ENCODE data around the gene CRIP1.

CRIP1 gene

DNA sequence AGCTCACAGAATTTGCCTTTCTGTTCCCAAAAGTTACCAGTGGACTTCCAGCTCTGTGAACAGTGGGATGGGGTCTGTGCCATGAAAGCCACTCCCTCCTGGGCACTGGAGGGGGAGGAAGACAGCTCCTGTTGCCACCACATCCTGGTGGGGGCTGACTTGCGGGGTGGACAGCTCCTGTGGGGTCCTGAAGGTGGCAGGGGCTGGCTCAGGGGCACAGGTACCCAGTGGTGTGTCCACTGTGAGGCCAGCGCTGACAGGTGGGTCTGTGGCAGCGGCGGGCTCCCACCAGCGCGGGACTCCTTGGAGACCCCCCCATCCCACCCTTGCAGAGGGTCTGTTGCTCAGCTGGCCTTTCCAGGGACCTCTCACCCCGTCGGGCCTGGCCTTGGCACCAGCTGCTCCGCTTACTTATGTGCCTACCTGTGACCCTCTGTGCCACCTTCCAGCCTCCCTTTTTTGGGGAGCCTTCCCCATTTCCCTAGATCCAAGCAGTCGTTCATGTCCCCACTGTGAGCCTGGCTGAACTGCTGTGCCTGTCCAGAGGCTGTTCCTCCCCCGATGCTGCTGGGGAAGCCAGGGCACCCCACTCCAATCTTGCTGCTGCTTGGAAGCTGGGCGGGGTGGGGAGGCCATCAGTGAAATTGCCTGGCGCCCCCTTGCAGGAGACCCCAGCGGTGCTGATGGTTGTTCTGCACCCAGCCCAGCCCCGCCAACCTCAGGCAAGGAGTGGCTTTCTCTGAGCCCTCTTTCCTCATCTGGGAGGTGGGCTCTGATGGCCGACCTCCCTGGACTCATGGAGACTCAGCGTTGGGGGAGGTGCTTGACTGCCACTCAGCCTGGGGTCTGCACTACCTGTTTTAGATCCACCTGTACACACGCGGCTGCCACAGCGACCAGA lies 6.5 kb downstream of the CRIP1 start:
- DNase-seq (ENCODE audit: low read depth): no peak

DNA sequence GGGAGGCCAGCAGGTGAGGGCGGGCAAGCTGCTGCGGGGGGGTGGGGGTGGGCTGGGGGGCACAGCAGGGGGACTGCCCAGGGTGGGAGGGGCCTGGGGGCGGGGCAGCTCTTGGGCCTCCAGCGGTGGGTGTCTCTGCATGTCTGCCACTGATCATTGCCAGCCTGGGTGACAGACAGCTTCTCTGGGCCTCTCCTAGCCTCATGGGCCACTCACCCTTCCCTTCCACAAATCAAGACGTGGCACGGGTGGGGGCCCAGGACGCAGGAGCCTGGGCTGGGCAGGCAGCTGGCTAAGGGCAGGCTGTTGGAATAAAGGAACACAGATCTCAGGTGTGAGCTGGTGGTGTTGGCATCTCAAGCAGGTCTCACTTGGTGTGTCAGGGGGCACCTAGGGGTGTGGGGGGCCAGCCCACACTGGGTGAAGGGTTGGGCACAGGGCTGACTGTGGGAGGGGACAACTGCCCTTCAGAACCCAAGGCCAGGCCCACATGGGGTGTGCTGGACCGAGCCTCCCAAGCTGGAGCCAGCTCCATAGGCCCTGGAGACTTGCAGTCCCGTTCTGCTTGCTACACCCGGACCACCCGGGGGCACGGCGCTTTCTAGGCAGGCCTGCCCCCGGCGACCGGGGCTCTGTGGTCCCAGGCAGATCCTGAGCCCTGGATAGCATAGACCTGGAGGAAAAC lies 7.4 kb downstream of the CRIP1 start:
- no peak for DNase-seq (ENCODE audit: low read depth)

- DNase-seq (ENCODE audit: low read depth): no peak
Measured at GRCh38 chr14:105494606-105494929, 7.9 kb downstream of the CRIP1 start.

DNA sequence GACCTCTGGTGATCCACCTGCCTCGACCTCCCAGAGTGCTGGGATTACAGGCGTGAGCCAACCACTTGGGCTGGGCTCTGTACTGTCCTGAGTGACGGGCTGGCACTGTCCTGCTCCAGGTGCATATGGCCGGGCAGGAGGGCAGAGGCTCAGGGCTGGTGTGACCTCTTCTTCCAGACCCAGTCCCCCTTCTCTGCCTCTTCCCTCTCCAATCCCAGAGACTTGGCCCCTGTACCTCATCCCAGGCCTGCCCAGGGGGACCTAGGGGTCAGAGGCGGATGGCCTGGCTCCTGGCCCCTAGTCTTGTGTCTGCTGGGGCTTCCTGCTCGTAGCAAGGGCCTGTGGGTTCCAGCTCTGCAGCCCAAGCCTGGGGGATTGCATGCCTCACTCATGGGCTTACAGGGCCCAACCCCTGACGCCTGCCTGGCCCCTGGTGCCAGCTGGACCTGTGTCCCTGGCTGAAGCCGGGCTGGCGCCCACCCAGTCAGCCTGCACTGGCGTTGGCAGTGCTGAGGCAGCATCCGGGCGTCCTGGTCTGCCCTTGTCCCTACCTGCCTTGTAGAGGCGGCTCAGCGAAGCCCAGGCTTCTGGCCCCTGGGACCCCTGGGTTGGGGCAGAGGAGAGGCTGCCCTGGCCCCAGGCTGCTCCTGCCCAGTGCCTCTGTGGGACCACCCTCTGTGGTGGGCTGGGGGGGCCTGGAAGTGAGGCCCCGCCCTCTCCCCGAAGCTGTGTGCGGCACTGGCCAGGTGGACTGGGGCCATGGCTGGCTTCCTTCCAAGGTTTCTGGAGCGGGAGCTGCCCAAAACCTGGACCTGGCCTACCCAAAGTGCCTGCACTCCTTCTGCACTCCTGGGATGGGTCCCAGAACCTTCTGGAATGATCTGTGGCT lies 8.7 kb downstream of the CRIP1 start:
- no peak for DNase-seq (ENCODE audit: low read depth)

- DNase-seq (ENCODE audit: low read depth): no peak
Measured at GRCh38 chr14:105495990-105496830, 9.5 kb downstream of the CRIP1 start.

DNA sequence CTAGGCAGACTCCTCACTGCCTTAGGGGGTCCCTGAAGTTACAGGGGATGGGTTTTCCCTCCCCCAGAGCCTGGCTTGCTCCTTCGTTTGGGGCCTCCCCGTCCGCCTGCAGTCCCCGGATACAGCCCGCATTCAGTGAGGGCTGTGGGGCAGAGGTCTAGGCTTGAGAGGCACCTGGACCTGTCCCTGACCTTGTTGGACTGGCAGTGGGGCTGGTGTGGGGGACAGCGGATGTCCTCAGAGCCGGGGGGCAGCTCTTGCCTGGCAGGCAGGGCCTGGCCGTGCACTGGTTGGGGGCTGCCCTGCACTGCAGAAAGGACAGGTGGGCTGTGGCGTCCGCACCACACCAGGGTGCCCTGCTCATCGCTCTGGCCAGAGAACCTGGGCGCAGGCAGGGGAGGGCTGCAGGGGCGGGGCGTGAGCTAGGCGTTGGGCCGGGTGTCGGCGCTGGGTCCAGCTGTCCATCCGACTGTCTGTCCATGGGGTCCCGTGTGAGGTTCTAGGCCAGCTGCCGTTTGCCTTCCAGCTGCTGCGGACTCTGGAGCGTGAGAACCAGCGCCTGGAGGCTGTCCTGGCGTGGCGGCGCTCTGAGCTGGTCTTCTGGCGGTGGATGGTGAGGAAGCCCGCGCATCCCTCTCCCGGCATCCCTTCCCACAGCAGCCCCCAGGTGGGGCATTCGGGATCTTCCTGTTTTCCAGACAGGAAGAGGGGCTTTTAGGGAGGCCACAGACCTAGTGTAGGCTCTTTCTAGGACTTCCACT lies 10.3 kb downstream of the CRIP1 start:
- DNase-seq (ENCODE audit: low read depth): no peak

GRCh38 chr14:105497671-105498429 lies 11.2 kb downstream of the CRIP1 start:
- DNase-seq (ENCODE audit: low read depth): no peak

DNA sequence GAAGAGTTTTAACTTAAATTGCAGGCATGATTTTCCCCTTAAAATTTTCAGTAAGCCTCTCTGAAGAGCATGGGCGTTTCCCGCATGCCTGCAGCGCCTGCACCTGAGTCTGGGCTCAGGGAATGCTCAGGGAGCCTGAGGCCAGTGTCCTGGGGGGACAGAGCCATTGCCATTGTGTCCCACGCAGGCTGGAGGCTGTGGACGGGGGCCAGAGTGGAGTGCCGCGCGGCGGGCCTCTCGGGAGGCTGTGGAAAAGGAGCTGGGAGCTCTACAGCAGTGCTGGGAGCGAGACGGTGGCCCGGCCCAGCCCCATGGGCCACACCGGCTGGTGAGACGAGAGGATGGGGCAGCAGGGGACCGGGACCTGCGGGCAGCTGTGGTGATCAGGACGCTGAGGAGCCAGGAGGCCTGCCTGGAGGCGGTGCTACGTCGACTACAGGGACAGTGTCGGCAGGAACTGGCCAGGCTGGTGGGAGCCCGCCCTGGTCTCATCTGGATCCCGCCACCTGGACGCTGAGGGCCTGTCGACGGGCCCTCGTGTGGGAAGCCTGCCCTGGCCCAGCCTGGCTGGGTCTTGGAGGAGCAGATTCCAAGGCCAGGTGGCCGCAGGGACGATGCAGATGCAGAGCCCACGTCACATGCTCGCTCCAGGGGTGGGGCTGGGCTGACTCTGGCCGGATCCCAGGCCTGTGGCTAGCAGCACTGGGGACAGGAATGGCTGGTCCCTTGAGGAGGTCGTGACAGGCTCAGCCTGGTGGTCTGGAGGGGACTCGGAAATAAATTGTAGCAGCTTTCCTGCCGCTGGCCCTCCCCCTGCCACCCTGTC lies 12.0 kb downstream of the CRIP1 start:
- no peak for DNase-seq (ENCODE audit: low read depth)

DNA sequence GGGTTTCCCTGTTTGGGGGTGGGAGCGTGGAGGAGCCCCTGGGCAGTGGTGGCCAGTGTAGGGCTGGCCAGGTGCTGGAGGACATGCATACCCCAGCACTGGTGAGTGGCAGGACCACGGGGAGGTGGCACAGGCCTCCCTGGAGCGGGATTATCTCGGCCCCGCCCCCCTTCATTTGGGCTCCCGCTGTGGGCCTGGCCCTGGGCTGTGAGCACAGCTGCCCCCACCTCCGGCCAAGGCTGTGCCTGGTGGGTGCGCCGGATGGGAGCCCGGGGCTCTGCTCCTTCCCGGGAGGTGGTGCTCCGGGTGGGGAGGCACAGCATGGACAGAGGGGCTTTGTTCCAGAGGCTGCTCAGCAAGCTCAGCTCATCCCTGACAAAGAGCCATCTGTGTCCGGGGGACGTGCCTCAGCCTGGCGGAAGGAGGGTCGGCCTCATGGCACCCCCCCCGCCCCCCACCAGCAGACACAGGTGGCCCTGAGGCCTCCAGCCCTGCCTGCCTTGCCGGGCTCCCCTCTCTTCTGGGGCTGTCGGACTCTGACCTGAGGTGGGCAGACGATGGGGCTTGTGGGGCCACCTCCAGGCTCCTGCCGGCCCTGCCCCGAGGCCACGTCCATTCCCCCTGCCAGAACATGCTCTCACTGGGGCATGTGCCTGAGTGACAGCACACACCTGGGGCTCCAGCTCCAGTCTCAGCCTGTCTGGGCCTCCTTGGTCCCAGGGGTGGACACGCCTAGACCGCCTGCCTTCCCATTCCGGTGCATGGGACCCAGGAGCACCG lies 12.8 kb downstream of the CRIP1 start:
- no peak for DNase-seq (ENCODE audit: low read depth)

DNA sequence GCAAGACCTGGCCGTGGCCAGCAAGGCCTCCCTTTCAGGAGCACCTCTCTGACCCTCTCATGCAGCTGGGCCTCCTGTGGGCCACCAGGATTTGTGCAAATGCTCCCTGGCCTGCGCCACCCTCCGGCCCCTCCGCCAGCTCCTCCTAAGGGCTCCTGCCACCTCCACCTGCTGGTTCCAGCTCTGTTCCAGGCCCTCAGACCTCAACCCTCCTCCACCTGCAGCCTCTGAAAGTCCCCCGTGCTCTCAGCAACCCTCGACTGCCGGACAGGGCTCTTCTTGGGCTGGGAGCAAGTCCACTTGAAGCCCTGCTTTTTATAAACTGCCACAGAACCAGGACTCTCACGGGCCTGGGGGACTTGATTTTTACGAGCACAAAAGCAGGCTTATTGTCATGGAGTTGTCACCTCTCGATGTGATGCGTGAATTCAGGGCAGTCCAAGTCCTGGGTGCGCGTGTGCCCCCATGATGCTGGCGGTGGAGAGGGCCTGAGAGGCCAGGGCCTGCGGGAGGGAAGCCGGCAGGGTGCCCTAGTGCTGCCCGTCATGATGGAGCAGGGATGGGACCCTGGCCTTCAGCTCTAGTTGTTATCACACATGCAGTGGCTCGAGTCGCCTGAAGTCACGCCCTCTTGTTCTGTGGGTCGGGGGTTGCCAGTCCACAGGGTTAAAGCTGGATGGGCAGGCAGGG lies 13.5 kb downstream of the CRIP1 start:
- no peak for DNase-seq (ENCODE audit: low read depth)

DNA sequence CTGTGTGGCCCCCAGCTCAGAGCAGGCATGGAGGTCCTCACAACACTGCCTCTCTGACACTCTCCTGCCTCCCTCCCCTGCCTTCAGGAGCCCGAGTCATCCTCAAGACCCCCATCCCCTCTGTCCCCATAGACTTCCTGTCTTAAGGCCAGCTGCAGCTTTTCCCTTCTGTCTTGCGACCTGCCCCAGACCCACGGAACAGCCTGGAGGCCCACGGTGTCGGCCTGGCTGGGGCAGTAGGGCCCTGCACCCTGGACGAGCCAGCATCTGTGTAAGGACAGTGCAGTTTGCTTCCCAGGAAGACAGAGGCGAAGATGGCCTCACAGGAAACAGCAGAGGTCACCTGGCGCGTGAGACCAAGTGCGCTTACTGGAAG lies 14.0 kb downstream of the CRIP1 start:
- no peak for DNase-seq (ENCODE audit: low read depth)

DNA sequence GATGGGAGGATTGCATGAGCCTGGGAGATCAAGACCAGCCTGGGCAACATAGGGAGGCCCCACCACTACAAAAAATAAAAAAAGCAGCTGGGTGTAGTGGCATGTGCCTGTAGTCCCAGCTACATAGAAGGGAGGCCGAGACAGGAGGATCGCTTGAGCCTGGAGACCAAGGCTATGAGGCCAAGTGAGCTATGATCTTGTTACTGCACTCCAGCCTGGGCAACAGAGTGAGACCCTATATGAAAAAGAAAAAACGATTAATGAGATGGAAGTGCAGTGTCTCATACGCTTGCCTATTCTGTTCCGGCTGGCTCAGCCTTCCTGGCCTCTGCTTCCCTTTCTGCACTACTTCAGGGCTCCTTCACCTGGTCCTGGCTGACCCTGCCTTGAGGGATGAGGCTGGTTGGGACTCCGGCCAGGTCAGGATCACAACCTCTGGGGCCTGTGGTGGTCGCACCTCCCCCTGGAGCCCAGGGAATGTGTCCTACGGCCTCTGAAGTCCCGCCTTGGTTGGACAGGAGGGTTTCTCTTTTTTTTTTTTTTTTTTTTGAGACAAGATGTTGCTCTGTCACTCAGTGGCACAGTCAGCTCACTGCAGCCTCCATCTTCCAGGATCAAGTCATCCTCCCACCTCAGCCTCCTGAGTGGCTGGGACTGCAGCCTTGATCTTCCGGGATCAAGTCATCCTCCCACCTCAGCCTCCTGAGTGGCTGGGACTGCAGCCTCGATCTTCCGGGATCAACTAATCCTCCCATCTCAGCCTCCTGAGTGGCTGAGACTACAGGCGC lies 15.0 kb downstream of the CRIP1 start:
- no peak for DNase-seq (ENCODE audit: low read depth)

GRCh38 chr14:105502446-105503295 lies 16.0 kb downstream of the CRIP1 start:
- DNase-seq (ENCODE audit: low read depth): no peak

DNA sequence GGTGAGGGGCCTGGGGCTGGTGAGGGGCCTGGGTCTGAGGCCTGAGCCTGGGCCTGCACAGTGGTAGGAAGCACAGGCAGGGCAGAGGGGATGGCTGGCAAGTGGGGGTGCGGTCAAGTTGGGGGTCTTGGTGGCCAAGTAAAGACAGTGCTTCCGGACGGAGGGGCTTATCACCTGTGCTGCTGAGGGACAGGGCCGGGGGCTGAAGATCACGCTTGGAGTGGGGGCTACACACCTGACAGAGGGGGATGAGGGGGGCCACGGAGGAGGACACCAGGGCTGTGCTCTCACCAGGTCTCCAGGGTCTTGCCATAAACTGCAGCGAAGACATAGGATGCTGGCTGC lies 16.6 kb downstream of the CRIP1 start:
- DNase-seq (ENCODE audit: low read depth): no peak

GRCh38 chr14:105503935-105504692 lies 17.4 kb downstream of the CRIP1 start:
- no peak for DNase-seq (ENCODE audit: low read depth)

DNA sequence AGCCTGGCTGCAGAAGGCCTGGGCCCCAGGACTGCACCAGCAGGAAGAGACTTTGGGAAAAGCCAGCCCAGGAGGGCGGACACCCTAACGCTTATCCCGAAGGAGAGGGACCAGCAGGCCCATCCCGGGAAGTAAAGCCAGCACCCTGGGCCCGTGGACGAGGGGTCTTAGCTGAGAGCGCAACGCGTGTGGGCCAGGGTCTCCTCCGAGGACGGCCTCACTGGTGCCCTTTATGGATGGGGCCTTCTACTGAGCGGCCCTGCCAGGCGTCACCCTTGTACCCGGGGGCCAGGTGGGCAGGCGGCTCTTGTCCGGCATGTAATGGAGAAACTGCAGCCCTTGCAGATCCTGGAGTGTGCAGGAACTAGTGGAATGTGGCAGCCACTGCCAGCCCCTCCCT lies 18.4 kb downstream of the CRIP1 start:
- no peak for DNase-seq (ENCODE audit: low read depth)
